Lower lobe of right lung (tissue), 2 donors: ENCODE data around the gene FLRT2. TPM values are rescaled to one million over a fixed set of nuclear protein-coding genes. Genes with fewer than 3 reads are reported as not detected.

Source experiments
- ATAC-seq, 2 donors: fragments of 200-7000 bp; cut with Tn5 transposase; one replicate each; pipeline ENCODE4 v1.9.1; 2020 to 2022; ENCODE audit warnings: mild to moderate bottlenecking in 2 of 2, moderate library complexity in 2 of 2
- DNase-seq: peaks from one replicate; pipeline ENCODE4 v3.0.0-alpha.2; 2020
- H3K27ac ChIP-seq: fragments of 200-600 bp; one replicate; pipeline ENCODE4 v1.8.0; 2022
- H3K27me3 ChIP-seq: fragments of 200-600 bp; one replicate; pipeline ENCODE4 v1.8.0; 2022; ENCODE audit warnings: low read depth
- H3K36me3 ChIP-seq: fragments of 200-600 bp; one replicate; pipeline ENCODE4 v1.8.0; 2022; ENCODE audit warnings: mild to moderate bottlenecking
- H3K4me1 ChIP-seq: fragments of 200-600 bp; one replicate; pipeline ENCODE4 v1.8.0; 2022
- H3K4me3 ChIP-seq: fragments of 200-600 bp; one replicate; pipeline ENCODE4 v1.8.0; 2022; ENCODE audit warnings: mild to moderate bottlenecking
- H3K9me3 ChIP-seq: fragments of 200-600 bp; one replicate; pipeline ENCODE4 v1.8.0; 2022
- CTCF ChIP-seq: fragments of 200-600 bp; IDR thresholded peaks from one replicate; pipeline ENCODE4 v1.8.0; 2022; ENCODE audit warnings: antibody characterized with exemption, mild to moderate bottlenecking
- intact Hi-C: fragments of 100-400 bp; cut with DNase I; formaldehyde crosslinking; loops from one replicate; pipeline ENCODE4 v1.11.0; 2022
- total RNA-seq: library from RNA; stranded (reverse); fragmentation: NEBNext Ultra II Directional; extraction: Animal tissue kit (Norgen Biotek cat#: 25700); gene quantifications from one replicate; pipeline ENCODE4 v1.2.1, GENCODE V29; 2021
- donor health status: DM: no; HTN: yes; CAD: no; lungs with severe emphysema.

FLRT2 gene
- total RNA-seq, 1 donor from 2014 or later: 14.3 TPM

DNA sequence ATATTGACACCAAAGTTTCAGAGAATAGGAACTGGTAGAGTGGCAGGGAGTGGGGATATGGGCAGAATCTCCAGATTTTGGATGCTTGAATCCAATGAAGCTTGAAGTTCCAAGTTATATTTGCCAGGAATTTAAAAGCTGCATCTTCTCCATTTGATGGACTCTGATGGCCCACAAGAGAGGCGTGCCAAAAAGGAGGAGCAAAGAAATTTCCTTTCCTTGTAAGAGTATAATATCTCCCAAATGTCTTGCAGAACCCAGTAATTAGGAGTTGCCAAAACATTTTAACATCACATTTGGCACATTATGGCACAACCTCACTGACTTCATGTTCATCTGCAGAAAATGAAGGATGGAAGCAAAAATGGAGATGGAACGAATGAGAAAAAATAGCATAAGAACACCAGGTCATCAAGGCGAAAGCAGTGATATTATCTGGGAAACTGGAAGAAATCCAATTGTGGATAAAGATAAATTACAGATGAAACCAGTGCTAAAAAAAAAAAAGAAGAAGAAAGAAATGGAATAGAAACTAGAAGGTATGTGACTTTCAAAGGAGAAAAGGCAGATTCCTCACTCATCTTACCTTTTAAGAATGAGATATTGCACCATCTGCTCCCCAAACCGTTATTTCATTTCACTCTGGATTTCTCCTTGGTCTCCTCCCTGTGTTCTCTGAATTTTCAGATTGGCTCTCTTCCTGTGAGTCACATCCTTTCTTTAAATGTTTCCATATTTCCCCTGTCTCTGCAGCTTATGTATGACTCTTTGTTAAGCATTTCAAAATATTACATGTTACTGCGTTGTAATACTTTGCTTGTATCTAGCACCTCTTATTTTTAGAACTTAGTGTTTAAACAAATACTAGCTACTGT is 13.5 kb upstream of the FLRT2 start:
- intact Hi-C loops: no loop called here
- Histone ChIP-seq H3K27ac (no peak overlapping the region), H3K36me3 (no peaks in the 10 kb centered on the region), H3K9me3 (no peaks in the 10 kb centered on the region), H3K4me1 (peaks cover 6% of the 10 kb centered on the region), H3K4me3 (no peak overlapping the region), H3K27me3 (no peaks in the 10 kb centered on the region)
- ATAC-seq (no peak), DNase-seq (no peak)
- TF ChIP-seq CTCF: no peak

DNA sequence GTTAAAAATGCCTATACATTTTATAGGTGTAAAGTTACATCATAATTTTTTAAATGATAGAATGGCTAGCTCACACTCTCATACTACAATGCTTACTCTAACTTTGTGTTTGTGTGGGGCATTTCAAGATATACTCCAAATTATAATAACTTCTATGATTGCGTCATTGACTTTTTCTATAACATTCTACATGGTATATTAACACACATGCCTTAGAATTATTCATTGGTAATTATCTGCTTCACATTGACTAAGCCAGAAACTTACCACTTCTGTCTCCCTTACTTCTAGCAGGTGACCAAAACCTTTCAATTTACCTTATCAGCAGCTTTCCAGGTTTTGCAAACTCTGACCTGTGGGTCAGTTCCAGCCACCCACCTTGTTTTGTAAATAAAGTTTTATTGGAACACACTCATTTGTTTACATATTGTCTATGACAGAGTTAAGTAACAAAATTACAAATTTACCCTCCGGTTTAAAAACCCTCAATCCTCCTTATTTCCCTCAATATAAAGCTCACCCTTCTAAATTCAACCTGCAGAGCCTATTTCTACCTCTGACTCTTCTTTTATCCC is 12.7 kb upstream of the FLRT2 start:
- ATAC-seq (no peak), DNase-seq (no peak)
- no peaks in the 10 kb centered on the region for H3K27me3 ChIP-seq
- no peak for TF ChIP-seq CTCF
- H3K9me3 ChIP-seq: no peaks in the 10 kb centered on the region
- no peak overlapping the region for H3K27ac ChIP-seq
- intact Hi-C loops: no loop called here
- no peak overlapping the region for H3K4me3 ChIP-seq
- H3K36me3 ChIP-seq: no peaks in the 10 kb centered on the region
- peaks cover 6% of the 10 kb centered on the region for H3K4me1 ChIP-seq

DNA sequence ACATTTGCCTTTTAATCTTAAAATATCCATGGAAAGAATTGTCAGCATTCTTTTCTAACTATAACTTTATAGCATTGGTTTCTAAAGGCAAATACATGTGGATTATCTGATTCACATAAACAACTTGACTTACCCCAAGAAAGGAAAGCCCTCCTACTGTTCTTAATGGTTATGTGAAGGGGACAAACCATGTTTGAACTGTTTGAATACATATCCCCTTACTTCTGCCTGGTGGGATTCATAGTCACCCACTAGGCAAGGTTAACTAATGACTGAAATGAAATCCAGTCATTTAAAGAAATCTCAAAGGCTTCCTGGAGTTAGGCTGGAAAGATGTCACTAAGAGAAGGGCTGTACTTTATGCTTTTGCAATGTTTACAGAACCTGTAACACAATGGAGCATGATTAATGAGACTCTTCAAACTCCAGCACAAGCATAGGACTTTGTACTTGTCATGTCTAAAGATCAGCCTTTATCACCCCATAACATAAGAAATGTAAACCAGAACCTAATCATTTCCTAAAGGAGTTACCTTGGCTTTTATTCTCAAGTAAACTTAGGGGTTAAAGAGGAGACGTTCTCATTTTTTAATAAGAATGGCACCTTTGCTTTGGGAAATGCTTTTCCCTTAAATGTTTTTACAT is 10.2 kb upstream of the FLRT2 start:
- H3K36me3 ChIP-seq: no peaks in the 10 kb centered on the region
- no peak for ATAC-seq
- H3K27me3 ChIP-seq: no peaks in the 10 kb centered on the region
- intact Hi-C loops: no loop called here
- DNase-seq: no peak
- no peak overlapping the region for H3K4me3 ChIP-seq
- H3K27ac ChIP-seq: no peak overlapping the region
- no peak for TF ChIP-seq CTCF
- H3K4me1 ChIP-seq: no peaks in the 10 kb centered on the region
- no peaks in the 10 kb centered on the region for H3K9me3 ChIP-seq

DNA sequence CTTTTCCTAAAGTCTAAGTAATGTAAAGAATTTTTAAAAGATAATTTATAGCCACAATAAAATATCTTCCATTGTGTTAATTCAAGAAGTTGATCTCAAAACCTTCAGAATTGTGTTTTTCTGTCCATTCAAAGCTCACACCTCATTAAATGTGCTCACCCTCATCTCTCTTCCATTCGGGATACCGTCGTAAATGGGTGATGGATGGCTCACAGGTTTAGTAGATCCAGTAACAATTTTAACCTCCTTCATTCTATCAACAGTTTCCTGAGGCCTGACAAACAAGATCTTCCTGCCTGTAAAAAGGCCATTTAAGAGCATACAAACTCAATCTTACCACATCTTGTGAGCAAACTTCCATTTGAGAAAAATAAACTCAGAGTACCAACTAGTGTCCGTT is 9.4 kb upstream of the FLRT2 start:
- no peaks in the 10 kb centered on the region for H3K36me3 ChIP-seq
- no peaks in the 10 kb centered on the region for H3K4me1 ChIP-seq
- DNase-seq (no peak), ATAC-seq (no peak)
- intact Hi-C loops: no loop called here
- no peak overlapping the region for H3K4me3 ChIP-seq
- no peak for TF ChIP-seq CTCF
- no peaks in the 10 kb centered on the region for H3K9me3 ChIP-seq
- H3K27me3 ChIP-seq: no peaks in the 10 kb centered on the region
- H3K27ac ChIP-seq: no peak overlapping the region

GRCh38 chr14:85523624-85524023 is 6.3 kb upstream of the FLRT2 start:
- Histone ChIP-seq H3K9me3 (no peaks in the 10 kb centered on the region), H3K4me3 (no peak overlapping the region), H3K27ac (no peak overlapping the region), H3K36me3 (no peaks in the 10 kb centered on the region), H3K27me3 (peaks cover 5% of the 10 kb centered on the region), H3K4me1 (peaks cover 2% of the 10 kb centered on the region)
- DNase-seq (no peak), ATAC-seq (no peak)
- intact Hi-C loops: no loop called here
- no peak for TF ChIP-seq CTCF
